Neuronal stem cell (in vitro differentiated cells): ENCODE results near the gene SETMAR.

ENCODE experiments used
- DNase-seq: peaks from one replicate; pipeline ENCODE4 v3.0.0-alpha.2; 2013; ENCODE audit warnings: low spot score
- H2AFZ ChIP-seq: one replicate; pipeline ENCODE4 v1.6.1; 2013; ENCODE audit warnings: mild to moderate bottlenecking, low read length, inconsistent platforms
- H2AK5ac ChIP-seq: 2 replicates; pipeline ENCODE4 v1.6.1; 2013; ENCODE audit warnings: low read depth, mild to moderate bottlenecking, inconsistent platforms, low read length, moderate library complexity, mixed read lengths
- H2BK120ac ChIP-seq: 2 replicates; pipeline ENCODE4 v1.6.1; 2013; ENCODE audit warnings: low read depth, mild to moderate bottlenecking, inconsistent platforms, low read length, moderate library complexity, mixed read lengths
- H2BK12ac ChIP-seq: one replicate; pipeline ENCODE4 v1.6.1; 2013; ENCODE audit warnings: low read length, inconsistent platforms
- H2BK15ac ChIP-seq: 2 replicates; pipeline ENCODE4 v1.6.1; 2013; ENCODE audit warnings: mild to moderate bottlenecking, low read length, inconsistent platforms, mixed read lengths
- H2BK5ac ChIP-seq: one replicate; pipeline ENCODE4 v1.6.1; 2013; ENCODE audit warnings: inconsistent platforms, mild to moderate bottlenecking, low read length, moderate library complexity
- H3K14ac ChIP-seq: one replicate; pipeline ENCODE4 v1.6.1; 2013; ENCODE audit warnings: low read length, inconsistent platforms
- H3K18ac ChIP-seq: 2 replicates; pipeline ENCODE4 v1.6.1; 2013; ENCODE audit warnings: low read length, inconsistent platforms
- H3K23ac ChIP-seq: 2 replicates; pipeline ENCODE4 v1.6.1; 2013; ENCODE audit warnings: low read depth, mild to moderate bottlenecking, mixed read lengths, low read length, inconsistent platforms; ENCODE audit not compliant: poor library complexity
- H3K27ac ChIP-seq: replicated peaks from 3 replicates; pipeline ENCODE4 v1.5.1; 2013; ENCODE audit warnings: low read length, inconsistent platforms
- H3K27me3 ChIP-seq, 3 experiments: 2 replicates each; pipeline ENCODE4 v1.6.1; 2013; ENCODE audit warnings: low read length in 3 of 3, mild to moderate bottlenecking in 2 of 3, inconsistent platforms in 1 of 3, low read depth in 1 of 3, mixed read lengths in 1 of 3, moderate library complexity in 1 of 3; ENCODE audit not compliant: control insufficient read depth in 3 of 3, insufficient read depth in 3 of 3
- H3K36me3 ChIP-seq, 2 donors: replicated peaks in 1 of 2; 2 replicates each; pipeline ENCODE4 v1.6.1; 2013; ENCODE audit warnings: low read length in 2 of 2; ENCODE audit not compliant: control insufficient read depth in 2 of 2, insufficient read depth in 2 of 2
- H3K4ac ChIP-seq: 2 replicates; pipeline ENCODE4 v1.6.1; 2013; ENCODE audit warnings: inconsistent platforms, mild to moderate bottlenecking, low read length, moderate library complexity
- H3K4me1 ChIP-seq, 2 donors: 1 replicate in 1 of 2; 2 replicates in 1 of 2; pipeline ENCODE4 v1.6.1; 2013; ENCODE audit warnings: low read length in 2 of 2, low read depth in 1 of 2; ENCODE audit not compliant: control insufficient read depth in 2 of 2, insufficient read depth in 1 of 2
- H3K4me2 ChIP-seq: one replicate; pipeline ENCODE4 v1.6.1; 2013; ENCODE audit warnings: mild to moderate bottlenecking, low read length, inconsistent platforms; ENCODE audit not compliant: insufficient read depth, poor library complexity, severe bottlenecking
- H3K4me3 ChIP-seq, 2 donors: 2 replicates each; pipeline ENCODE4 v1.5.1; 2013; ENCODE audit warnings: low read length in 2 of 2, mild to moderate bottlenecking in 2 of 2, inconsistent platforms in 1 of 2, moderate library complexity in 1 of 2
- H3K79me1 ChIP-seq: one replicate; pipeline ENCODE4 v1.6.1; 2013; ENCODE audit warnings: low read depth, mild to moderate bottlenecking, inconsistent platforms, low read length, moderate library complexity
- H3K9ac ChIP-seq: one replicate; pipeline ENCODE4 v1.6.1; 2013; ENCODE audit warnings: mild to moderate bottlenecking, low read depth, low read length, inconsistent platforms; ENCODE audit not compliant: poor library complexity
- H3K9me3 ChIP-seq, 2 donors: replicated peaks in 1 of 2; 2 replicates each; pipeline versions ENCODE3 to v1.6.1; 2013; ENCODE audit warnings: low read length in 2 of 2, mild to moderate bottlenecking in 2 of 2, inconsistent platforms in 1 of 2, low read depth in 1 of 2, mixed read lengths in 1 of 2, moderate library complexity in 1 of 2; ENCODE audit not compliant: control insufficient read depth in 2 of 2, insufficient read depth in 1 of 2
- H4K8ac ChIP-seq: one replicate; pipeline ENCODE4 v1.6.1; 2013; ENCODE audit warnings: low read depth, mild to moderate bottlenecking, inconsistent platforms, low read length, moderate library complexity
- H4K91ac ChIP-seq: one replicate; pipeline ENCODE4 v1.6.1; 2013; ENCODE audit warnings: low read length, low read depth, mild to moderate bottlenecking, inconsistent platforms; ENCODE audit not compliant: poor library complexity
- WGBS, 2 donors: extraction: QIAGEN DNeasy Blood & Tissue Kit; methylation state at CpG; one replicate each; pipeline ENCODE4 v1.1.7; 2013; ENCODE audit warnings: missing lambda C conversion rate in 2 of 2, mixed read lengths in 1 of 2; ENCODE audit not compliant: insufficient read length in 2 of 2, insufficient replicate concordance in 1 of 2; ENCODE audit errors: extremely low coverage in 2 of 2; 5-methylcytosine and 5-hydroxymethylcytosine counted together

The SETMAR gene

GRCh38 chr3:4311496-4311895 lies 8.3 kb downstream of the SETMAR start:
- no peak overlapping the region for H3K9ac ChIP-seq
- H3K36me3 ChIP-seq: peaks cover 14 to 86% of the 10 kb centered on the region in 2 donors

GRCh38 chr3:4313606-4314293 lies 10.6 kb downstream of the SETMAR start:
- Histone ChIP-seq H2AFZ (no peak overlapping the region), H2BK15ac (no peak overlapping the region), H3K36me3 (peaks cover 16 to 86% of the 10 kb centered on the region in 2 donors), H3K9me3 (peaks cover 3 to 25% of the 10 kb centered on the region in 2 donors), H3K14ac (no peak overlapping the region), H2BK12ac (no peak overlapping the region), H2AK5ac (no peak overlapping the region), H3K18ac (no peak overlapping the region), H3K4ac (no peak overlapping the region), H3K9ac (no peak overlapping the region), H3K27me3 (no peaks in the 10 kb centered on the region), H2BK5ac (no peak overlapping the region), H2BK120ac (no peak overlapping the region), H3K4me3 (no peak overlapping the region), H4K8ac (no peak overlapping the region), H3K23ac (no peak overlapping the region), H3K4me2 (no peak overlapping the region), H3K79me1 (no peaks in the 10 kb centered on the region), H3K27ac (no peak overlapping the region), H3K4me1 (peaks cover 0 to 4% of the 10 kb centered on the region in 2 donors), H4K91ac (no peak overlapping the region)
- DNase-seq: no peak
- no CpG with 5 or more reads among the region's 4 CpGs for WGBS, 2 donors

More at GRCh38 chr3:4311496-4311895, 8.3 kb downstream of the SETMAR start:
- Histone ChIP-seq H3K4ac (no peak overlapping the region), H3K14ac (no peak overlapping the region), H2BK120ac (no peak overlapping the region), H3K18ac (no peak overlapping the region), H3K23ac (no peak overlapping the region), H2BK5ac (no peak overlapping the region), H3K4me3 (no peak overlapping the region), H4K91ac (no peak overlapping the region), H4K8ac (no peak overlapping the region), H2AFZ (no peak overlapping the region), H2AK5ac (no peak overlapping the region), H3K79me1 (no peaks in the 10 kb centered on the region), H3K4me1 (peaks cover 0 to 4% of the 10 kb centered on the region in 2 donors), H2BK15ac (no peak overlapping the region), H3K4me2 (no peak overlapping the region), H3K9me3 (peaks cover 2 to 24% of the 10 kb centered on the region in 2 donors), H3K27me3 (no peaks in the 10 kb centered on the region), H2BK12ac (no peak overlapping the region), H3K27ac (no peak overlapping the region)
- DNase-seq: no peak

DNA sequence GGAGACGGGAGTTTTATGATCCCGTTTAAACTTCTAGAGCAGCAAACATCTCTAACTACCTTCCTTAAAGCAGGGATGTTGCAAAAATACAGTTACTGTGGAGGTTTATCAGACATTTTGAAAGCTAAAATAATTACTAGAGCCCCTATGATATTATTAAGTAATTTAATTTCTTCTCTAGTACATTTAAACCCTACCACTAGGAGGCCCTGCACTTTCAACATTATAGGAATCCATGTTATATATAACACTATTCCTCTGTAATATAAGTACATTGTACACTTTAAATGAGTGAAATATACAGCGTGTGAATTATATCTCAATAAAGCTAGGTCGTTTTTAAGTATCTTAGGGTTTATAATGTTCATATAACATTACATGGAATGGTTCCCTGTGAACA lies 11.5 kb downstream of the SETMAR start:
- Histone ChIP-seq H3K23ac (no peak overlapping the region), H3K36me3 (peaks cover 16 to 88% of the 10 kb centered on the region in 2 donors), H2BK15ac (no peak overlapping the region), H3K4me3 (no peak overlapping the region), H3K4ac (no peak overlapping the region), H3K79me1 (no peaks in the 10 kb centered on the region), H3K9ac (no peak overlapping the region), H4K8ac (no peak overlapping the region), H3K27ac (no peak overlapping the region), H4K91ac (no peak overlapping the region), H3K18ac (no peak overlapping the region), H2BK12ac (no peak overlapping the region), H2BK5ac (no peak overlapping the region), H2AFZ (no peak overlapping the region), H3K27me3 (no peaks in the 10 kb centered on the region), H3K4me1 (peaks cover 0 to 4% of the 10 kb centered on the region in 2 donors), H3K14ac (no peak overlapping the region), H3K4me2 (no peak overlapping the region), H3K9me3 (peaks cover 3 to 29% of the 10 kb centered on the region in 2 donors), H2AK5ac (no peak overlapping the region), H2BK120ac (no peak overlapping the region)
- WGBS, 2 donors: no CpG with 5 or more reads among the region's 4 CpGs
- DNase-seq: no peak

- H2AK5ac ChIP-seq: no peak overlapping the region
- H3K4me3 ChIP-seq: no peak overlapping the region
- H3K18ac ChIP-seq: no peak overlapping the region
- H4K91ac ChIP-seq: no peak overlapping the region
- peaks cover 10 to 40% of the 10 kb centered on the region in 2 donors for H3K36me3 ChIP-seq
- H3K4me2 ChIP-seq: no peak overlapping the region
- no peak for DNase-seq
- no peak overlapping the region for H4K8ac ChIP-seq
- H3K27ac ChIP-seq: no peak overlapping the region
- no peak overlapping the region for H2BK15ac ChIP-seq
- no peaks in the 10 kb centered on the region for H3K4me1 ChIP-seq
- H3K9ac ChIP-seq: no peak overlapping the region
- H3K9me3 ChIP-seq: peaks cover 1 to 24% of the 10 kb centered on the region in 2 donors
- no peak overlapping the region for H3K23ac ChIP-seq
- H2BK5ac ChIP-seq: no peak overlapping the region
- H3K4ac ChIP-seq: no peak overlapping the region
- H2AFZ ChIP-seq: no peak overlapping the region
- no peak overlapping the region for H2BK120ac ChIP-seq
- H2BK12ac ChIP-seq: no peak overlapping the region
- H3K27me3 ChIP-seq: no peaks in the 10 kb centered on the region
- no peaks in the 10 kb centered on the region for H3K79me1 ChIP-seq
- no peak overlapping the region for H3K14ac ChIP-seq
Measured at GRCh38 chr3:4320096-4320911, 17.1 kb downstream of the SETMAR start.
